GM19043 (cell line): ENCODE measurements around the gene SLC6A18.
"Not testable (repeated sequence)": the region's sequence is repeated elsewhere in the genome, so short reads cannot be mapped to it uniquely, and the experiment has no call there.

Experiments
- ATAC-seq: cut with Tn5 transposase; IDR thresholded peaks from one replicate; pipeline ENCODE4 v1.9.1; 2021; ENCODE audit warnings: low read depth; ENCODE audit not compliant: unreplicated experiment

Gene SLC6A18

GRCh38 chr5:1284336-1284970, 59.3 kb downstream of the SLC6A18 start:
- ATAC-seq, result not testable (repeated sequence)

GRCh38 chr5:1285141-1285540, 60.0 kb downstream of the SLC6A18 start:
- ATAC-seq, result no peak

GRCh38 chr5:1285883-1286291, 60.7 kb downstream of the SLC6A18 start:
- ATAC-seq, result no peak

- ATAC-seq, result no peak
These were observed 63.5 kb downstream of the SLC6A18 start for GRCh38 chr5:1288439-1289335.

- not testable (repeated sequence) for ATAC-seq
These were observed 64.4 kb downstream of the SLC6A18 start for GRCh38 chr5:1289559-1289958.

- ATAC-seq, result not testable (repeated sequence)
These were observed 65.8 kb downstream of the SLC6A18 start for GRCh38 chr5:1290956-1291355.

- ATAC-seq, result no peak
These were observed 66.5 kb downstream of the SLC6A18 start for GRCh38 chr5:1291611-1292080.

GRCh38 chr5:1292139-1292538, 67.0 kb downstream of the SLC6A18 start:
- ATAC-seq, result no peak

- no peak for ATAC-seq
These were observed 67.8 kb downstream of the SLC6A18 start for GRCh38 chr5:1292846-1293415.

GRCh38 chr5:1293416-1294205, 68.4 kb downstream of the SLC6A18 start:
- ATAC-seq, result no peak

- ATAC-seq, result no peak
These were observed 69.1 kb downstream of the SLC6A18 start for GRCh38 chr5:1294206-1294834.

- no peak for ATAC-seq
These were observed 69.9 kb downstream of the SLC6A18 start, which contains the start of gene TERT for GRCh38 chr5:1294835-1295649. TSS of gene TERT (minus strand) at chr5:1295068. CDS start at chr5:1294989, 79 bp downstream.

- no peak for ATAC-seq
These were observed 70.5 kb downstream of the SLC6A18 start for GRCh38 chr5:1295650-1296037.
